Astrocyte (in vitro differentiated cells and primary cell): ENCODE data around the gene FNDC11. TPM values are rescaled to one million over a fixed set of nuclear protein-coding genes. Genes with fewer than 3 reads are reported as not detected.
A peak's percentile ranks its signal among the peaks of the same experiment; 100 is the strongest.

Experiments used
- DNase-seq: peaks from one replicate; pipeline ENCODE4 v3.0.0-alpha.2; 2010; ENCODE audit warnings: low read depth
- FAIRE-seq: peaks from 2 replicates; lab custom pipeline; 2011; peaks lifted over from hg19 to GRCh38; lab: Jason Lieb, UNC
- H2AFZ ChIP-seq: 2 replicates; pipeline ENCODE4 v1.6.0; 2012; ENCODE audit warnings: low read depth, low read length, inconsistent platforms
- H3K27ac ChIP-seq: 2 replicates; pipeline ENCODE4 v1.5.1; 2011; ENCODE audit warnings: low read depth, low read length, inconsistent platforms
- H3K27me3 ChIP-seq: 2 replicates; pipeline ENCODE4 v1.6.0; 2011; ENCODE audit warnings: low read length, inconsistent platforms; ENCODE audit not compliant: insufficient read depth
- H3K36me3 ChIP-seq: 2 replicates; pipeline ENCODE4 v1.5.1; 2011; ENCODE audit warnings: low read length, inconsistent platforms; ENCODE audit not compliant: insufficient read depth
- H3K4me1 ChIP-seq: 2 replicates; pipeline ENCODE4 v1.5.1; 2011; ENCODE audit warnings: low read length, inconsistent platforms; ENCODE audit not compliant: insufficient read depth
- H3K4me2 ChIP-seq: 2 replicates; pipeline ENCODE4 v1.6.0; 2012; ENCODE audit warnings: low read length, inconsistent platforms
- H3K4me3 ChIP-seq: 2 replicates; pipeline ENCODE4 v1.5.1; 2011; ENCODE audit warnings: low read depth, mild to moderate bottlenecking, low read length, inconsistent platforms; ENCODE audit not compliant: insufficient read depth
- H3K79me2 ChIP-seq: 2 replicates; pipeline ENCODE4 v1.6.0; 2012; ENCODE audit warnings: mild to moderate bottlenecking, low read length, inconsistent platforms; ENCODE audit not compliant: insufficient read depth
- H3K9ac ChIP-seq: 2 replicates; pipeline ENCODE4 v1.6.0; 2012; ENCODE audit warnings: mild to moderate bottlenecking, low read length, inconsistent platforms
- H3K9me3 ChIP-seq: 2 replicates; pipeline ENCODE4 v1.5.1; 2012; ENCODE audit warnings: low read depth, mild to moderate bottlenecking, low read length, inconsistent platforms; ENCODE audit not compliant: insufficient read depth
- H4K20me1 ChIP-seq: 2 replicates; pipeline ENCODE4 v1.6.0; 2012; ENCODE audit warnings: low read length, inconsistent platforms; ENCODE audit not compliant: insufficient read depth
- H3K27ac Mint-ChIP-seq: one replicate; pipeline ENCODE4 v1.8.0; 2021; ENCODE audit warnings: mild to moderate bottlenecking, mixed read lengths; ENCODE audit not compliant: unreplicated experiment
- H3K27me3 Mint-ChIP-seq: one replicate; pipeline ENCODE4 v1.8.0; 2021; ENCODE audit warnings: low read depth, mixed read lengths; ENCODE audit not compliant: unreplicated experiment
- H3K36me3 Mint-ChIP-seq: one replicate; pipeline ENCODE4 v1.8.0; 2021; ENCODE audit warnings: low read depth, mixed read lengths; ENCODE audit not compliant: unreplicated experiment
- H3K4me1 Mint-ChIP-seq: one replicate; pipeline ENCODE4 v1.8.0; 2021; ENCODE audit warnings: low read depth, mixed read lengths; ENCODE audit not compliant: unreplicated experiment
- H3K4me3 Mint-ChIP-seq: one replicate; pipeline ENCODE4 v1.8.0; 2021; ENCODE audit warnings: mild to moderate bottlenecking, moderate library complexity, mixed read lengths; ENCODE audit not compliant: unreplicated experiment
- H3K9me3 Mint-ChIP-seq: one replicate; pipeline ENCODE4 v1.8.0; 2021; ENCODE audit warnings: mild to moderate bottlenecking, mixed read lengths; ENCODE audit not compliant: unreplicated experiment
- EZH2 ChIP-seq: IDR thresholded peaks from 2 replicates; pipeline ENCODE4 v1.6.1; 2012; ENCODE audit warnings: mild to moderate bottlenecking, low read length, inconsistent platforms; ENCODE audit not compliant: insufficient read depth
- total RNA-seq: library from RNA; stranded (reverse); gene quantifications from 2 replicates; pipeline ENCODE4 v1.2.1, GENCODE V29; 2021
- TF ChIP-seq, protein P1 (sequence below): IDR thresholded peaks from 2 replicates; pipeline ENCODE4 v1.5.1; 2011; ENCODE audit warnings: low read depth, mild to moderate bottlenecking, inconsistent platforms, low read length, moderate library complexity; ENCODE audit not compliant: insufficient read depth

Gene FNDC11
- total RNA-seq, 1 donor from 2014 or later = 0.20 TPM

DNA sequence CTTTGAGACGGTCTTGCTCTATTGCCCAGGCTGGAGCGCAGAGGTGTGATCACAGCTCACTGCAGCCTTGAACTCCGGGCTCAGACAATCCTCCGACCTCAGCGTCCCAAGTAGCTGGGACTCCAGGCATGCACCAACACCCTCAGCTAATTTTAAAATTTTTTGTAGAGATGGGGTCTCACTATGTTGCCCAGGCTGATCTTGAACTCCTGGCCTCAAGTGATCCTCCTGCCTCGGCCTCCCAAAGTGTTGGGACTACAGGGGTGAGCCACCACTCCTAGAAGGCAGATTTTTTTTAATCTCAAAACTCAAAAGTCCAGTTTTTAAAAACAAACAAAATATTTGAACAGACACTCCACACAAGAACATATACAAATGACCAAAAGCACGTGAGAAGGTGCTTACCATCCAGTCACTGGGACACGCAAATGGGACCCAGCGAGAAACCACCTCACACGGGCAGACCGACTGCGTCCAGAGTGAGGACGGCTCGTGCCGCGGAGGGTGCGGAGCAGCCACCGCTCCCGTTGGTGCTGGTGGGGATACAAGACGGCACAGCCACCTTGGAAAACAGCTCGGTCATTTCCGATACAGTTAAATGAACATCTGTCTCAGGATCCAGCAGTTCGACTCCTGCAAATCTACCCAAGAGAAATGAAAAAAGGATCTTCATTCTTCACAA lies 28.6 kb downstream of the FNDC11 start:
- peak overlapping the region; percentile 63 for H2AFZ ChIP-seq

GRCh38 chr20:63585616-63586565 lies 31.9 kb downstream of the FNDC11 start:
- no peak overlapping the region for H3K27ac Mint-ChIP-seq
- peaks cover 3% of the 10 kb centered on the region for H3K36me3 Mint-ChIP-seq

More for the DNA sequence above, 28.6 kb downstream of the FNDC11 start:
- Mint-ChIP-seq H3K4me3 (no peak overlapping the region), H3K36me3 (peaks cover 2% of the 10 kb centered on the region), H3K27ac (peak overlapping the region; percentile 86), H3K4me1 (peaks cover 4% of the 10 kb centered on the region), H3K27me3 (peaks cover 21% of the 10 kb centered on the region), H3K9me3 (no peaks in the 10 kb centered on the region)
- no peak overlapping the region for H3K4me3 ChIP-seq
- H3K9ac ChIP-seq = peak overlapping the region; percentile 31
- no peaks in the 10 kb centered on the region for H3K36me3 ChIP-seq
- H4K20me1 ChIP-seq = no peaks in the 10 kb centered on the region
- no peak for DNase-seq
- H3K27me3 ChIP-seq = peaks cover 7% of the 10 kb centered on the region
- no peak overlapping the region for H3K27ac ChIP-seq
- TF ChIP-seq EZH2 = no peak
- TF ChIP-seq, protein P1, sequence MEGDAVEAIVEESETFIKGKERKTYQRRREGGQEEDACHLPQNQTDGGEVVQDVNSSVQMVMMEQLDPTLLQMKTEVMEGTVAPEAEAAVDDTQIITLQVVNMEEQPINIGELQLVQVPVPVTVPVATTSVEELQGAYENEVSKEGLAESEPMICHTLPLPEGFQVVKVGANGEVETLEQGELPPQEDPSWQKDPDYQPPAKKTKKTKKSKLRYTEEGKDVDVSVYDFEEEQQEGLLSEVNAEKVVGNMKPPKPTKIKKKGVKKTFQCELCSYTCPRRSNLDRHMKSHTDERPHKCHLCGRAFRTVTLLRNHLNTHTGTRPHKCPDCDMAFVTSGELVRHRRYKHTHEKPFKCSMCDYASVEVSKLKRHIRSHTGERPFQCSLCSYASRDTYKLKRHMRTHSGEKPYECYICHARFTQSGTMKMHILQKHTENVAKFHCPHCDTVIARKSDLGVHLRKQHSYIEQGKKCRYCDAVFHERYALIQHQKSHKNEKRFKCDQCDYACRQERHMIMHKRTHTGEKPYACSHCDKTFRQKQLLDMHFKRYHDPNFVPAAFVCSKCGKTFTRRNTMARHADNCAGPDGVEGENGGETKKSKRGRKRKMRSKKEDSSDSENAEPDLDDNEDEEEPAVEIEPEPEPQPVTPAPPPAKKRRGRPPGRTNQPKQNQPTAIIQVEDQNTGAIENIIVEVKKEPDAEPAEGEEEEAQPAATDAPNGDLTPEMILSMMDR = no peak
- H3K79me2 ChIP-seq = no peaks in the 10 kb centered on the region
- no peak for FAIRE-seq
- H3K4me2 ChIP-seq = peak overlapping the region; percentile 72
- H3K4me1 ChIP-seq = no peaks in the 10 kb centered on the region
- no peaks in the 10 kb centered on the region for H3K9me3 ChIP-seq

More at GRCh38 chr20:63585616-63586565, 31.9 kb downstream of the FNDC11 start:
- no peaks in the 10 kb centered on the region for H3K36me3 ChIP-seq
- DNase-seq (no peak), FAIRE-seq (no peak)
- peaks cover 4% of the 10 kb centered on the region for H3K27me3 Mint-ChIP-seq
- no peaks in the 10 kb centered on the region for H3K79me2 ChIP-seq
- H3K27ac ChIP-seq = no peak overlapping the region
- no peak overlapping the region for H3K4me3 Mint-ChIP-seq
- no peak overlapping the region for H3K9ac ChIP-seq
- H2AFZ ChIP-seq = no peak overlapping the region
- peaks cover 4% of the 10 kb centered on the region for H3K4me1 Mint-ChIP-seq
- H3K4me2 ChIP-seq = no peak overlapping the region
- TF ChIP-seq, protein P1 = no peak
- no peak for TF ChIP-seq EZH2
- H3K4me1 ChIP-seq = no peaks in the 10 kb centered on the region
- no peaks in the 10 kb centered on the region for H4K20me1 ChIP-seq
- no peaks in the 10 kb centered on the region for H3K9me3 Mint-ChIP-seq
- H3K27me3 ChIP-seq = no peaks in the 10 kb centered on the region
- no peak overlapping the region for H3K4me3 ChIP-seq
- H3K9me3 ChIP-seq = no peaks in the 10 kb centered on the region
